GM13977 (cell line): ENCODE measurements around the gene TUBA4B.

Source experiments
- DNase-seq: peaks from one replicate; pipeline ENCODE4 v3.0.0; 2012; ENCODE audit warnings: low spot score
- CTCF ChIP-seq: IDR thresholded peaks from 2 replicates; pipeline ENCODE4 v1.5.1; 2012; ENCODE audit warnings: mild to moderate bottlenecking, control low read depth; ENCODE audit not compliant: insufficient read depth; ENCODE audit errors: extremely low read depth, missing control alignments
- in situ Hi-C: fragments of 300-500 bp; cut with MboI; formaldehyde crosslinking; loops from one replicate; pipeline ENCODE4 v1.12.0; 2022; ENCODE audit warnings: low sequenced_read_pairs, low pct_unique_long_range_greater_than_20kb, mixed read lengths, inconsistent platforms; ENCODE audit not compliant: unreplicated experiment

TUBA4B gene

GRCh38 chr2:219291394-219291793 lies 38.4 kb downstream of the TUBA4B start:
- DNase-seq: no peak
- no peak for TF ChIP-seq CTCF
- in situ Hi-C loops: loop anchor here (10.0 kb wide), 1 partner anchor 117 kb away; the partner anchor contains the start of genes CNPPD1, RETREG2 and SLC23A3

DNA sequence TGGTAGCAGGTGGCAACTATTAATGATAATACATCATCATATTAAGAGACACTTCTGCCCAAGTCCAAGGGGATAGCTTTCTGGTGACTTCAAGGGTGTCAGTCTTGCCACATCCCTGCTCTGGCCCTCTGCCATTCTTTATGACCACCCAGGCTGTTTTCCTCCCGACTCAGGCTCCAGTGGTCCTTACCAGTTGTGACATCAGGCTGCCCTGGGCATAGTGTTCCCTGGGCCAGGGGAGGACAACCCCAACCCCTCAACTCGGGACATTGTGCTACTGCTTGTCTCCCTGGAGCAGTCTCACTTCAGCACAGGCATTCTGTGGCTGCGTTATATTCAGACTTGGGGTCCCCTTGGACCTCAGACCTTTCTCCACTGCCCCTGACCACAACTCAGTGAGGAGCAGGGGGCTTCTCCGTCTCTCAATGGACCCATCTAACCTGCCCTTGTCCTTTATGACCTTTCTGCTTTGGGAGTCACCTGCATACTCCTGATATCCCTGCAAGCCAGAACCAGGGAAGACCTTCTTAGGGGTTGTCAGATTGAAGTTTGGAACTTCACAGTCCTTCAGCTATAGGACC lies 39.0 kb downstream of the TUBA4B start:
- in situ Hi-C loops: loop anchor here (10.0 kb wide), 1 partner anchor 117 kb away; the partner anchor contains the start of genes CNPPD1, RETREG2 and SLC23A3
- no peak for TF ChIP-seq CTCF
- no peak for DNase-seq

GRCh38 chr2:219292616-219293015 lies 39.6 kb downstream of the TUBA4B start:
- in situ Hi-C loops: loop anchor here (10.0 kb wide), 1 partner anchor 118 kb away; the partner anchor contains the start of genes CNPPD1, RETREG2 and SLC23A3
- DNase-seq: no peak
- TF ChIP-seq CTCF: no peak

DNA sequence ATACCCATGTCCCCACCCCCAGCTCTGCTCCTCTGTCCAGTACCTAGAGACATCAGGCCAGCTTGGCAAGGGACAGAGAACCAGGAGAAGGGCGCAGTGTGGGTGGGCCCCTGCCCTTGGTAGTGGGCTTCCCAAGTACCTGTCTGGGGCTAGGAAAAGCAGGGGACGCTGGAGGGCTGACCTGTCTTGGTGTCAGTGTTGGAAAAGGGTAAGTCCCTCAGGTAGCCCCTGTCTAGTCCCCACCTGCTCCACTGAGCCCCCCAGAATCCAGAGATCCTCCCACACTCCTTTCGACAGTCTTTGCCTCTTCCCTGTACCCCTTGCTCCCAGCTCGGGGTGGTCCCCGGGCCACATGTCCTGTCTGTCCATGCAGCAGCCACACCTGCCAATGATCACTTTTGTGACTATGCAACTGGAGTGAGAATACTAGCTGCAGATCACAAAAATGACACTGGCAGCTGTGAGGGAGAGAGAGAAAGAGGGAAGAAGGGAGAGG lies 40.7 kb downstream of the TUBA4B start:
- DNase-seq: no peak
- in situ Hi-C loops: loop anchor here (10.0 kb wide), 1 partner anchor 119 kb away; the partner anchor contains the start of genes CNPPD1, RETREG2 and SLC23A3
- no peak for TF ChIP-seq CTCF

DNA sequence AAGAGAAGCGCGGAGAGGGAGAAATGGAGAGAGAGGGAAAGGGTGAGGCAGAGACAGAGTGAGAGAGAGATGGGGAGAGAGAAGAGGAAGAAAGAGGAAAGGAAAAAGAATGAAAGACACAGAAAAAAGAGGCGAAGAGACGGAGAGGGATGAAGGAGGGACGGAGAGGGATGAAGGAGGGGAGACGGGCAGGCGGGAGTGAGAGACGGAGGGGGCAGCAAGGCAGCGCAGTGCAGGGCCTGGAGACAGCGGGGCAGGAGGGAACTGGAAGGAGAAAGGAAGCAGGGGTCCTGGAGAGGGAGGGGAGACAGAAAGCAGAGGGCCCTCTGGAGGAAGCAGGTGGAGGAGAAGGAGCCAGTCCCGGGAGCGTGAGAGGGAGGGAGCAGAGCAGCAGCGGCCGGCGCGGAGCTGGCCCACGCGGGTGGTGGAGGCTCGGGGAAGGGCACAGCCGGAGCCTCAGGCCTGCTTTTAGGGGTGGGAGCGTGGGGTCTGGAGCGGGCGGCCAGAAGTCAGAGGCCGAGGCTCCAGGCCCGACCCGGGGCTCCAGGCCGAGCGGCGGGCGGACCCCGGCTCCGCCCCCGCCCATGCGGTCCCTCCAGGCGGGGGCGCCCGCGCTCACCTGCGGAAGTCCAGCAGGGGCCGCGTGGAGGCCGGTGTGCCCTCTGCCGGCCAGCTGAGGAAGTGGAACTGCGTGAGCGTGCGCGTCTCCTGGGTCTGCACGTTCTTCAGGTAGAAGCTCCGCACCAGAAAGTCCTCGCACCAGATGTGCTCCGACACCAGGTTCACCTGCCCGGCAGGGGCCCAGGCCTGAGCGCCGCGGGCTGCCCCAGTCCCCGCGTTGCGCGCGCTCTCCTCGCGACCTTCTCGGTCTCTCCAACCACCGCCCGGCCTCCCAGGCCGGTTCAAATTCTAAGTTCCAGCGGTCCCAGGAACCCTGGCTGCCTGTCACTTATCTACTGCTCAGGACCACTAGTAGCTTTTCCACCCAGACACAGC lies 41.6 kb downstream of the TUBA4B start:
- in situ Hi-C loops: loop anchor here (10.0 kb wide), 1 partner anchor 120 kb away; the partner anchor contains the start of genes CNPPD1, RETREG2 and SLC23A3
- TF ChIP-seq CTCF: peak; percentile 99
- peak; percentile 99 for DNase-seq

GRCh38 chr2:219296142-219296541 lies 43.1 kb downstream of the TUBA4B start:
- no peak for TF ChIP-seq CTCF
- DNase-seq: no peak
- in situ Hi-C loops: loop anchor here (10.0 kb wide), 1 partner anchor 121 kb away; the partner anchor contains the start of genes CNPPD1, RETREG2 and SLC23A3
